ENCODE measurements around the gene SENP2. TPM values are rescaled to one million over a fixed set of nuclear protein-coding genes. Genes with fewer than 3 reads are reported as not detected.
A peak's percentile ranks its signal among the peaks of the same experiment; 100 is the strongest.
"Not testable (repeated sequence)": the region's sequence is repeated elsewhere in the genome, so short reads cannot be mapped to it uniquely, and the experiment has no call there.

The SENP2 gene
- total RNA-seq = 38.1 and 43.1 TPM in 2 replicates

DNA sequence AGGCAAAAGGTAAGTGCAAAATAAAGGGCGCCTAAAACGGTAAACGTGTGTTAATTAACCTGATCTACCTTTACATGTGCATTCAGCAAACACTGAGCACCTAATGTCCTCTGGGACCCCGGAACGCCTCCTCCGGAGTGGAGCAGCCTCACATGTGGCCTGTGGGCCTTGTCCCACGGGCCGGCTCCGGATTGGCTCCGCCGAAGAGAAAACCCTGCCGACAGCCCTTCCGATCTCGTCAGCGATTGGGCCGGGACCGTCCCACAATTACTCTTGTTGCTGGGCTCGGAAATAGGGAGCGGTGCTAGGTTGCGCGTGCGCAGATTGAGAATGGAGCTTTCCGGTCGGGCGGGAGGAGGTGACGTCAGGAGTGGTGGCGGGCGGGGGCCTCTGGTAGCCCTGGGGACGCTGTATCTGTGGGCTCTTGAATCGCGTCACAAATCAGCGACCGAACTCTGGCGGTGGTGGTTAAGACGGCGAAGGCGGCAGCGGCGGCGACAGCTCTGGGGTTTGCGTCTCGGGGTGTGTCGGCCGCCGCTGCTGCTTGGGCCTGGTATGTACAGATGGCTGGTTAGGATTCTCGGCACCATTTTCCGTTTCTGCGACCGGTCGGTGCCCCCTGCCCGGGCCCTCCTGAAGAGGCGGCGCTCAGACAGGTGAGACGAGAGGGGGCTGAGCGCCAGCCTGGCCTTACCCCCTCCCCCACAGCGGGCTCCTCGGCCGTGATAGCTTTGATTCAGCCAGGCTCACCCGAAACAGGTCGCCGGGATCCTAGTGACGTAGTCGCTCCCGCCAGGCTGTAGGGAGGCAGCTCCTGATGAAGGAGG lies at the start of gene SENP2:
SENP2 (plus strand) TSS at position 437 of the 827 bp plus-strand sequence; CDS start at position 556, 119 bp downstream.
- peak; percentile 100 for DNase-seq

DNA sequence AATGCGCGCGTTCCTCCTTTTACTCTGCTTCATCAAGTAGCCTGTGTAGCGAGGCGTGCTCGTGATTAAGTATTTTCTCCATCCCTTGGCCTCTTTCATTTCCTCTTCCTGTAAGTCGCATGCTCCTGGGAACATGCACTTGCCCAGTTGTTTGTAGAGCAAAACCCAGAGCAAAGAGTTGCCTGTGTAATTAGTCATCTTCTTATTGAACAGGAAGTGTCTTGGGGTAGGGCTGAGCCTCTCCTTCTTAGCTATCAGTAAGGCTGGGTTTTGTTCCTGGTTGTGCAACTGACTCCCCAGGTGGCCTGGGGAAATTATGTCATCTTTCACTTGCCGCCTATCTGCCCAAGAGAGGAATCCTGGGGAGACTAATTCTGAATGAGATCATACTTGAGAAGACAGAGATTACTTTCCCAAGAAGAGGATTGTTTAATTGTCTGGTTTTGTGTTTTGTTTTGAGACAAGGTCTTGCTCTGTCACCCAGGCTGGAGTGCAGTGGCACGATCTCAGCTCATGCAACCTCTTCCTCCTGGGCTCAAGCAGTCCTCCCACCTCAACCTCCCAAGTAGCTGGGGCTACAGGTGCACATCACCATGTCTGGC lies 48.6 kb upstream of the SENP2 start:
- DNase-seq = peak; percentile 90

DNA sequence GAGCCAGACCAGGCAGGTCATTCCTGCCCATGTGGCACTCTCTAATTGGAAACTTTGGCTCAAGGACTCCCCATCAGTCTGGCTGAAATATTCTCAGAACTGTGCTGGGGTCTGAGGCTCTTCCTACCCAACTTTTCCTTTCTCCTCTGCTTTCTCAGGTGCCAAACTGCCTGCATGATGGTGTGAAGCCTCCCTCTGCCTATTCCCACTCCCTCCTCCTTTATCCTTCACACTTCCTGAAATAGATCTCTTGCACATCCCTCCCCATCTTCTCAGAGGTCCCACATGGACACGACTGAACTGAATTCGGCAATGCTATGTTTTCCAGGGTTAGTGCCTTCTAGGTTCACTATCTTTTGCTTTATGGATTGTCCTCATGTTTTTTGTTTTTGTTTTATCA lies 46.2 kb upstream of the SENP2 start:
- no peak for DNase-seq

DNA sequence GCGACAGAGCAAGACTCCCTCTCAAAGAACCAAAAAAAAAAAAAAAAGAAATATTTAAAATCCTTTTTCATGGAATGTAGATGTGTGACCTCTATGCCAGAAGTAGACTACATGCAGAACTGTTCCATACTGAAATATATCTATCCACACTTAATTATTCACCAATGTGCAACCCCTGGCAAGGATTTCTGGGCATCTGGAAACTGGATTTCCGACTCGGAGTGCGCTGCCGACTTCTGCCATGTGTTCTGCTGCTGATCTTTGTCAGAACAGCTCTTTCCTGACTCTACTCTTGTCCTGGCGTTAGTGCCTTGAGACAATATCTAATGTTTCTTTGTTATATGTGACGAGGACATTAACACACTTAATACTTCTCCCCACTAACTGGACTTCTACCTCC lies 45.4 kb upstream of the SENP2 start:
- DNase-seq = no peak

DNA sequence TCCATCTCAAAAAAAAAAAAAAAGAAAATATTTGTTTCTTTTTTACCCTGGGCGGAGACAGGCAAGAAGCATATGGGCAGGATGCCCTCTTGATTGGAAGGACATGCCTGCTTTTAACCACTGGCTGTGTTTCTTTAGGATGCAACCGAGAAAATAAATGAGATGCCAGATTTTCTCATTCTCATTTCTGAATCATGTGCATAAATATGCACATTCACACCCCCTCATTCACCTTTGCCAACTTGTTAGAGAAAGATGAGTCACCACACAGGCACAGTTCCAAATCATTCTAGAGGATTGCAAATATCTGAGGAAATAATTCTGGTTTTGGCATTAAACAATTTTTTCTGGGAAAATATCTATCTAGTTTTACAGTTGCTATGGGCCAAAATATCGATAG lies 37.0 kb upstream of the SENP2 start:
- DNase-seq = peak; percentile 92

DNA sequence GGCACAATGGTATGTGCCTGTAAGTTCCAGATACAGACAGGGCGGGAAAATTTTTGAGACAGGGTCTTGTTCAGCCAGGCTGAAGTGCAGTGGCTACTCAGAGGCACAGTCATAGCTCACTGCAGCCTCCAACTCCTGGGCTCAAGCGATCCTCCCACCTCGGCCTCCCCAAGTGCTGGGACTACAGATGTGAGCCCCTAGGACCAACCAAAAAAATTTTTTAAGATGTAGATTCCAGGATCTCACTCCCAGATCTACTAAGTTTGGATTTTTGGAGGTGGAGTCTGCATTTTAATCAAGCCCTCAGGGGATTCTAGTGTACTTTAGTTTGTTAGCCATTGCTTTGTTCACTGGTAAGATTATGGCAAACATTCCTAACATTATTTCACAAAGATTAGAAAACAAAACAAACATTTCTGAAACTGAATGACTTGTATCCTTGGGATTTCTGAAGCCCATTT lies 36.4 kb upstream of the SENP2 start:
- DNase-seq = no peak

DNA sequence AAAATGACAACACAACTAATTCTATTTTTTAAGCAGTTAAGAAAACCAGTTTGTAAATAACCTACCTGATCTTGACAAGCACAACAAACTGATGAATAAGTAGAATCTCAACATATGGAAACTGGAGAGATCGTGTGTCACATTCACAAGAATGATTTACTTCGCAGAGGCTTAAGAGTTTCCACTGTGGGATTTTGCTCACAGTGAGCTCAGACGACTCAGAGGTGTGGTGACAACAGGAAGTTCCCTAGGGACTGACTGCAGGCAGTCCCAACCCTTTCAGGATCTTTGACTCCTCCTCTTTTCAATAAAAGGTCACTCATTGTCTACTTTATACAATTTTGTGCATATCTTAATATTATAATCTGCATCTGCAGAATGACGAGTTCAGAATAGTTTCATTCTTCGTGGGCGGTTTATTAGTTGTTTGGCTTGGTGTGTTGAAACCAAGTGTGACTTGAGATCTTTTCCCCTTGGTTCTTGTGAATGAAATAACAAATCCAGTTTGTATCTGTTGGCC lies 33.7 kb upstream of the SENP2 start, which contains the start of gene LIPH:
LIPH (minus strand) TSS at position 231 of the 520 bp plus-strand sequence; CDS start at position 114, 117 bp downstream.
- DNase-seq = peak; percentile 23

DNA sequence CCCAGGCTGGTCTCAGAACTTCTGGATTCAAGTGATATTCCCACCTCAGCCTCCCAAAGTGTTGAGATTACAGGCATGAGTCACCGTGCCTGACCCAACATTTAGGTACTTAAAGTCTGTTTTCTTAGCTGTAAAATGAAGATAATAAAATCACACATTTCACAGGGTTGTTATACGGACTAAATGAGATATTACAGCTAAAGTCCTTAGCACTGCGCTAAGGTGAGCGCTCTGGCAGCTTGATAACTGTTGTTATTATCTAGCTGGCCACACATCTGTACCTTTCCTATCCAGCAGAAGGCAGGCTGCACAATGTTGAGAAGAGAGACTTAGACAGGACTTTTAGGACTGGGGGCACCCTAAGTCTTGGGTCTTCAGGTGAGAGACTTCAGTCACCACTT lies 31.0 kb upstream of the SENP2 start:
- no peak for DNase-seq

DNA sequence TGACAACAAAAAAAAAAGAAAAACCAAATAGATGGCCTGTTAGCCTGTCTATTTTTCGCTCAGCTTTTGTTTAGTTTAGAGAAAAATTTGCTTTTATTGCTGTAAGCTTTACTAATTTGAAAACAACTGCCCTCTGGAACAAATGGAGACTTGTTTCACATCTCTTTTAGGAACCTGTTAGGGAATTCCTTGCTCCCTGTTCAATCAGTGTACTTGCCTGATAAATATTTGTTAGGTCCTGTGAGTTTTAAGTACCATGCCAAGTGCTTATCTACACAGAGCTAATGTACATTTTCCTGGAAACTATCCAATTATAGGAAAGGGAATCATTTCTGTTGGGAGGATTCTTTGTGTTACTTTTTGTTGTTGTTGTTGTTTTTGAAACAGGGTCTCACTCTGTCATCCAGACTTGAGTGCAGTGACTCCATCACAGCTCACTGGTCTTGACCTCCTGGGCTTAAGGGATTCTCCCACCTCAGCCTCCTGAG lies 30.2 kb upstream of the SENP2 start:
- DNase-seq = no peak

DNA sequence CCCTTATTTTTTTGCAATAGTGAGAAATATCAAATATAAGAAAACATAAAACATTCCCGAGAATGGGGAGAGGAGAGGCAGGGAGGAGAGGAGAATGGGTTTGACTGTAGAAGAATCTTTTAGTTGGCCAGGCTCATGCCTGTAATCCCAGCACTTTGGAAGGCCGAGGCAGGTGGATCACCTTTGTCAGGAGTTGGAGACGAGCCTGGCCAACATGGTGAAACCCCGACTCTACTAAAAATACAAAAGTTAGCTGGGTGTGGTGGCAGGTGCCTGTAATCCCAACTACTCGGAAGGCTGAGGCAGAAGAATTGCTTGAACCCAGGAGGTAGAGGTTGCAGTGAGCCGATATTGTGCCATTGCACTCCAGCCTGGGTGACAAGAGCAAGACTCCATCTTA lies 29.5 kb upstream of the SENP2 start:
- DNase-seq = not testable (repeated sequence)

DNA sequence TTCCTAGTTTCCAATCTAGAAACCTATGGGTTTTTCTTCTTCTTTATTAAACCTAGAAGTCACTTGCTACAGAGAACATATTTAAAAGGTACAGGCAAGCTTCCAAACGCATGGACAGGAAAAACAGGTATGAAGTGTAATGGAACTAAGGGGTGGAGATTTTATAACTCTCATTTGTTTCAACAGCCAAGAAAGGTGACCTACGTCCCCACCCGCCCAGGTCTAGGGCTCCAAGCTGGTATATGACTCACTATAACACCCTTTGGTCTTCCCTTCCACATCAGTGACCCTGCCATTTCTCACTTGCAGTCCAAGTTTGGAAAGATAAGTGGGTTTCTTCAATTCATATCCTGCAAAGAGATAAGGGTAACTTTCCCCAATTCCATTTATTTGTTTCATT lies 27.7 kb upstream of the SENP2 start:
- DNase-seq = no peak

DNA sequence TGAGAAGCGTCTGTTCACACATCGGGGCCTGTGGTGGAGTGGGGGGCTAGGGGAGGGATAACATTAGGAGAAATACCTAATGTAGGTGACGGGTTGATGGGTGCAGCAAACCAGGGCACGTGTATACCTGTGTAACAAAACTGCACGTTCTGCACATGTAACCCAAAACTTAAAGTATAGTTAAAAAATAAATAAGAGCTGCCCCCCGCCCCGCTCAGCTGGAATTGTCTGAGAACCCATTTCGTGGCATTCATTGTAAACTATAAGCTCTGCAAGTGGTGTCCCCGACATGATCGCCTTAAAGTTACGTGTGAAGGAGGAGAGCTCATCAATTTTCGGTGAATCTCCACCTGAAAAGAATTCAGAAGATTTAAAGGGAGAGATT lies 26.4 kb upstream of the SENP2 start:
- no peak for DNase-seq

DNA sequence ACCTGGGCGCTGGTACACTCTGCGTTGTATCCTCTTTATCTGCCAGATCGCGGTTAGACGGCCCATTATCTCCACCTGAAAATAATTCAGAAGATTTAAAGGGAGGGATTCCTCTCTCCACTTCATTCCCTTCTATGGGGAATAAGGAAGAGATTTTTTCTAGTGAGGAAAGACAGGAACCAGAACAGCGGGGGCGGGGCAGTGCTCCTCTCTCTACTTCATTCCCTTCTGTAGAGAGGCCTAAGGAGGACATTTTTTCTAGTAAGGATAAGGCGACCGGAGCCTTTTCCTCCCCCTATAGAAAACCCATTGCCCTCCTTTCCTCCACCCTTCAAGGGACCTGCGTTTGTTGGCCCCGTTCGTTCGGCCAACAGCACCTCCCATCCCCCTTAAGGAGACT lies 25.4 kb upstream of the SENP2 start:
- no peak for DNase-seq

DNA sequence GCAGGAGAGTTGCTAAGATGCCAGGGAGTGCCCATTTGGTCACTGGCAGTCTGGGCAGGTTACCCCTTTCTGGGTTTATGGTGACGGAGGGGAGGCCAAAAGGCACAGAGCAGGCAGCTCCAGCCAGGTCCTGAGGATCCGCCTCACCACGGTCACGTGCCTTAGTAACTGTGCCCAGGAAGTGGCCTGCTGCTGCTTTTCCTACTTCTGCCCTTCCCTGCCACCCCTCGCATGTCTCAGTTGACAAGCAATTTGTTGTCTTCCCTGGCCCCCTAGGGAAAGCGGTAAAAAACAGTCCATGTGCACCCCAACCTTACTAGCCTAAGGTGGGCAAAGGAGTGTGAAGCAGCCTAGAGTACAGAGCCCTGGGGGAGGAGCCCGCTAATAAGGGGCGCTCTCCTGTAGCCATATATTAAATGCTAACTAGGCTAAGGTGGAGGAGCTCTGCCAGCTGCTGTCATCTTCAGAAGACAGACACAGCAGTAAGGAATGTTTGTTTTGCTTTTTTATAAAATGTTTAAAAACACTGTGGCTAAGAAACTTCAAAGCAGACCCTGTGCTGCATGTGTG lies 24.6 kb upstream of the SENP2 start:
- DNase-seq = no peak

DNA sequence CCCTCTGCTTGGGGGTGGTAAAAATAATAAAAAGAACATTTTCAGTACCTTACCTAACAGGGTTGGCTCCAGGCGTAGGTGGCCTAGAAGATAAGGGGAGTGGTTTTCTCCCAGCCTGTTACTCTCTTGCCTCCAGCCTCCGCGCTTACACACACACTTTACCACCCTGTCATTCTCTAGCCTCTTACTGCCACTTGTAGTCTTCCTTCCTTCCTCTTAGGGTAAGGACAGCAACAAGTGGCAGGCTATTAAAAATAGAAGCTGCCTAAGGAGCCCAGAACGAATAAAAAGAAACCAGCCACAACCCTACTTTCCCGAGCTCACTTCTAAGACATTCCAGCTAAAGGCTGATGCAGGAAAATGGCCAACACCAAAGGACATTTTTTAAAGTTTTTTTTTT lies 24.1 kb upstream of the SENP2 start:
- no peak for DNase-seq

DNA sequence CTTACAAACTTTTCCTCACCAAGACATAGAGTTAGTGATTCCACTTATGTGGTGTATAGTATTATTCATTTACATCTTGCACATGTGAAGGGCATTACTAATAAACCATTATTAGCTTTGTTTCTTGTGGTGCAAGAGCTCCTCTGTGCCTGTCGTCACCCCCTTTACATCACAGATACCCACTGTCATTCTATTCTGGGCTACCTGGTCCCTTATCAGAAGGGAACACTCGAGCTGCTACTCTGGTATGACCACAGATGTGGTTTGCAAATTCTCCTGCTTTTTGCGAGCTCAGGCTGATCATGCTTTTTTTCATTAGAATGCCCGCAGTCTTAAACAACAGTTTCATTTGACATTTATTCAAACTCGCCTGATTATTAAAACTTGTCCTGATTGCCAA lies 13.9 kb upstream of the SENP2 start:
- no peak for DNase-seq

DNA sequence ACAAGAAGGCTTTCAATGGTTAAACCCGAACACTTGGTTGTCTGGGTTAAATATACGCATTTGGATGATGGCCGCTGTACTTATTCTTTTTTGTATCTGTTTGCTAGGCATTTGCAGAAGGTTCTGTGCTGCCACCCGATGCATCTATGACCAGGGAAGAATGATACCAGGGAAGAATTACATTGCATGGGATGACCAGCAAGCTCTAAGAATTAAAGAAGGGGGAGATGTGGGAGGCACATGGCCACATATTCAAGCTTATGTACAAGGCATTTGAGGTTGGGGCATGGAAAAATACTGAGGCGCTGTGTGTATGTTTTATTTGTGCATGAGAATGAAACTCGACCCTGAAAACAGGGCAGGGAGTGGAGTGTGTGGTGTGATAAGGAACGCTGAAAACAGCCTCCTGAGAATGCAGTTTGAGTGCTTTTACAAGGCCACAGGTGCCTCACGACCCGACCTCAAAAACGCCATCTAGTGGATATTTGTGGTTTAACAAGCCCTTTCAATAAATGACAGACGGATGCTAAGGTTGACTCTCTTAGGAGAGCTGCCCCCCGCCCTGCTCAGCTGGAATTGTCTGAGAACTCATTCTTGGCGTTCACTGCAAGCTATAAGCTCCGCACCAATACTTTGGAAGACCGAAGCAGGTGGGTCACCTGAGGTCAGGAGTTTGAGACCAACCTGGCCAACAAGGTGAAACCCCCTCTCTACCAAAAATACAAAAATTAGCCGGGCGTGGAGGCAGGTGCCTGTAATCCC lies 10.8 kb upstream of the SENP2 start:
- DNase-seq = peak; percentile 77

DNA sequence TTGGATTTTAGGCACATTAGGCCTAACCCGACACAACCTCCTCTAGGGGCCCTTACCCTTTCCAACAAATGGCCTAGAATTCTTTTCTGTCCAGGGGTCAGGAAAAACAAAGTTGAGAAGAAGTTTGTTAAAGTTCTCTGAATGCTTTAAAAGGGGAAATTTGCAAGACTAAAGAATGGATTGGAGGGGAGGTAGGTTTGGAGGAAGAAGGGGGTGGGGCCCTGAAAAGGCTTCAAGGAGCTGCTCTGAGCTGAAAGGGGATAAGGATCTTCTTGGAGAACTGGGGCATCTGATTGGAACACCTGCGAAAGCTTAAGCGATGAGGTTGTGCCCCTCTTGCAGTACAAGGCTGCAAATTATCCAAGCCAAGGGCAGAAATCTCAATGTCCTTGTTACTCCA lies 3.9 kb upstream of the SENP2 start:
- no peak for DNase-seq

DNA sequence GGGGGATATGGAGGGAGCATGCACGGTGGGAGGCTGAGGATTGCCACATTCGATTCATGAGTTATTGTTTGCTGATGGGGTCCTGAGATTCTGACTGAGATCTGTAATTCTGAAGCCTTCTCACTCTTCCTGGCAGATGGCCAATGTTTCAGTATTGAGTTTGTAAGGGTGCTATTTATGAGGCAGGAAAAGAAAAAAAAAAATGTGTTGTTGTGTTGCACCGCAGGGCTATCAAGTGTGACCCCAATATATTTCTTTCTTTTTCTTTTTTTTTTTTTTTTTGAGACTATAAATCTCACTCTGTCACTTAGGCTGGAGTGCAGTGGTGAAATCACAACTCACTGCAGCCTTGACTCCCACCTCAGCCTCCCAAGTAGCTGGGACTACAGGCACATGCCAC lies 3.2 kb upstream of the SENP2 start:
- no peak for DNase-seq

DNA sequence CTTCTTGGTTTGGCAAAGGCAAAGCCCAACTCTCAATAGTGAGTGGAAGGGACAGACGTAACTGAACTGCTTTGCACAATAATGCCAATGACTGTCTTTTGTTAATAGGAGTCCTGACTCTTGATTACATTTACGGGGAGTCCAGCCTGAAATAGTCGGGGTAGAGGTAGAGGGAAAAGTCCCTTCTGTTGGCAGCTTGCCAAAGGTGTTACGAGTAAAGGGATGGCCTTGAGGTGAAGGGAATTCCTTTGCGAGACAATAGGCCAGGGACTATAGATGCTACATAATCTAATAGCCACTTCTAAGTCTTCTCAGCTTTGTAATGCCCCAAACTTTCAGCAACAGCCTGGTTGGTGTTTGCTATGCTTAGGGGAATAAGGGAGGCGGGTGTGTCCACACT lies 2.2 kb upstream of the SENP2 start:
- DNase-seq = no peak

DNA sequence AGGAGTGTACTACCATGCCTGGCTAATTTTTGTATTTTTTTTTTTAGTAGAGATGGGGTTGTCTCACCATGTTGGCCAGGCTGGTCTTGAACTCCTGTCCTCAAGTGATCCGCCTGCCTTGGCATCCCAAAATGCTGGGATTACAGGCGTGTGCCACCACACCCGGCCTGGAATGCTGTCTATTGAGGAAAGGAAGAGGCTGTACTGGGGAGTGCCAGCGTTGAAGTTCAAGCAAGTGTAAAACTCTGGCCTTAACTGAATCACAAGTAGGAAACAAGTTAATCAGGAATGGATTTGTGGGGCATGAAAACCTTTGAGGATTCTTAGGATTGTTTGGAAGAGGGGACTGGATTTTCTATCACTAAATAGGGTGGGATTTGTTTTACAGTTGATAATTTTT lies 1.4 kb upstream of the SENP2 start:
- DNase-seq = no peak

DNA sequence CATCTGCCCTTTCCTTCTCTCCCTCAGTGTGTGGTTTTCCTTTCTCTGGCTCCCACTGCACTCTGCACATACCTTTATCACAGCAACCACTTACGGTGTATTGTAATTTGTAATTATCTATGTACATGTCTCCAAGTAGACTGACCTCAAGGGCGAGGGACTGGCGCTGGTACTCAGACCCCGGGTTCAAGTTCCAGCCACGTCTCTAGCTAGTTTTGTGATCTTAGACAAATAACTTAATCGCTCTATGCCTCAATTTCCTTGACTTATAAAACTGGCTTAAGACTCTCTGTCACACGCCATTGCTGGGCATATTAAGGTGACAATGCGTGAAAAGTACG lies 607 bp upstream of the SENP2 start:
- no peak for DNase-seq

DNA sequence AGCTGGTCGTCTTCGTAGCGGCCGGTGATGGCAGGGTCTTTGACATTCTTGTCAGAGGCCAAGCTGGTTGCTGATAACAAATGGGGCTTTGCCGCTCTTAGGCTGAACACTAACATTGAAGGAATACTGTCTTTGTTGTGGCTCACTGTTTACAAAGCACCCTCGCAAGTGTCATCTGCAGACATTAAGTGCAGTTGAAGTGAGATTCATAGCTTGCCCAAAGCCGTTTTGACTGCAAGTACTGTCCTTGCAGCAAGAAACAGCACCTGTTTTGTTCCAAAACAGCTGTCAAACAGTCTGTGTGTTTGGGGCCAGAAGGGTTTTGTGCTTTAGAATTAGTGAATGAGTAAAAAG lies 568 bp downstream of the SENP2 start:
- DNase-seq = no peak
